HK-2 (cell line): Measurements from ENCODE around the gene EMILIN2.
"Not testable (repeated sequence)": the region's sequence is repeated elsewhere in the genome, so short reads cannot be mapped to it uniquely, and the experiment has no call there.

ENCODE experiments used
- DNase-seq: peaks from one replicate; pipeline ENCODE4 v3.0.0-alpha.2; 2018; ENCODE audit not compliant: unreplicated experiment

Gene EMILIN2

GRCh38 chr18:2846636-2847316 is at the start of gene EMILIN2:
EMILIN2 (plus strand) TSS chr18:2847006; CDS start chr18:2847189, 183 bp downstream.
- peak; percentile 35 for DNase-seq

DNA sequence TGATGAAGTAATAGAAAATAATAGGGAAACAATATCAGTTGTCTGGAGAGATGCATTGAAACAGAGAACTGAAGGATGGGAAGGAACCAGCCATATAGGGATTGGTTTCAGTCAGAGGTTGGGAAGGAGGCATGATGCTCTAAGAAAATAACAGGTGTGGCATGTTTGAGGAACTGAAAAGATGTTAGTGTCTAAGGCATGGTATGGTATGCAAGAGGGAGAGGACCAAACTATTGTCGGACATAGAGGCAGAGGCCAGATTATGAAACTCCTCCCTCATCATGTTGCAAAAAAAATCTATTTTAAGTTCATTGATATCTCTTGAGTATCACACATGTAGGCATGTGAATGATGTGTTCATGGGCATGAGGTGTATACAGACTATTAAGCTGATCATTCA is 48.9 kb upstream of the EMILIN2 start:
- no peak for DNase-seq

GRCh38 chr18:2799369-2799768 is 47.4 kb upstream of the EMILIN2 start:
- DNase-seq, result no peak

DNA sequence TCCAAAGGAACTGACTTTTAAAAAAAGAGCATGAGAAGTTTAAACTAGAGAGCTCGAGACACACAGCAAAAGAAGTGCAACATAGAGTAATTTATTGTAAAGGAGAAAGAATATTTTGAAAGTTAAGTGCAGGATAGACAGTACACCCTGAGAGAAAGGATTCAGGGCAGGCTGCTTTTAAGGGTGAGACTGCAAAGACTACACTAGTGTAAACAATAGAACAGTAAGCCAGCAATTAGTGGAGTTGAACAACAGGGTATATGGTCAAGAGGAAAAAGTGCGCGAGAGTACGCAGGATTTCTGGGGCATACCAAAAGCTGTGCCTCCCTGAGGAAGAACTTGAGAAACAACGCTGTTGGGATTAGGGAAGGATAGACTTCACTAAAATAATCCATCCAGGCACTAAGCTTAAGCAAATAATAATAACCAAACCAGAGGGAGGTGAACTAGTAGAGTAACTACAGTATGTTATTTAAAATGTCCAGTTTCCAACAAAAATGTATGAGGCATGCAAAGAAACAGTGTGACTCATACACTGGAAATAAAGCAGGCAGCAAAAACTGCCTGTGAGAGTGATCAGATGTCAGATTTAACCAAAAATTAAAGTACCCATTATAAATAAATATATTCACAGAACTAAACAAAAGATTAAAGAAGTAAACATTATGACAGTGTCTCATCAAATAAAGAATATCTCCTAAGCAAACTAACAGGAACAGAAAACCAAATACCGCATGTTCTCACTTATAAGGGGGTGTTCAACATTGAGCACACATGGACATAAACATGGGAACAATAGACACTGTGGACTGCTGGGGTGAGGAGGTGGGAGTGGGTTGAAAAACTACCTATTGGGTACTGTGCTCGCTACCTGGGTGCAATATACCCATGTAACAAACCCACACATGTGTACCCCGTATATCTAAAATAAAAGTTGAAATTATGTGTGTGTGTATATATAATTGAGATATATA is 40.5 kb upstream of the EMILIN2 start:
- DNase-seq, result no peak

DNA sequence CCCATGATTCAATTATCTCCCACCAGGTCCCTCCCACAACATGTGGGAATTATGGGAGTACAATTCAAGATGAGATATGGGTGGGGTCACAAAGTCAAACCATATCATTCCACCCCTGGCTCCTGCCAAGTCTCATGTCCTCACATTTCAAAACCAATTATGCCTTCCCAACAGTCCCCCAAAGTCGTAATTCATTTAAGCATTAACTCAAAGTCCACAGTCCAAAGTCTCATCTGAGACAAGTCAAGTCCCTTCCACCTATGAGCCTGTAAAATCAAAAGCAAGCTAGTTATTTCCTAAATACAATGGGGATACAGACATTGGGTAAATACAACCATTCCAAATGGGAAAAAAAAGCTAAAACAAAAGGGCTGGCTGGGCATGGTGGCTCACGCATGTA is 38.2 kb upstream of the EMILIN2 start:
- not testable (repeated sequence) for DNase-seq

DNA sequence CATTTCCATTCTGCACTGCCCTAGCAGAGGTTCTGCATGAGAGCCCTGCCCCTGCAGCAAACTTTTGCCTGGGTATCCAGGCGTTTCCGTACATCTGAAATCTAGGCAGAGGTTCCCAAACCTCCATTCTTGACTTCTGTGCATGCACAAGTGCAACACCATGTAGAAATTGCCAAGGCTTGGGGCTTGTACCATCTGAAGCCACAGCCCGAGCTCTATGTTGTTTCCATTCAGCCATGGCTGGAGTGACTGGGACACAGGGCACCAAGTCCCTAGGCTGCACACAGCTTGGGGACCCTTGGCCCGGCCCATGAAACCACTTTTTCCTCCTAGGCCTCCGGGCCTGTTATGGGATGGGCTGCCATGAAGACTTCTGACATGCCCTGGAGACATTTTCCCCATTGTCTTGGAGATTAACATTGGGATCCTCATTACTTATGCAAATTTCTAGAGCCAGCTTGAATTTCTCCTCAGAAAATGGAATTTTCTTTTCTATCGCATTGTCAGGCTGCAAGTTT is 37.1 kb upstream of the EMILIN2 start:
- not testable (repeated sequence) for DNase-seq

DNA sequence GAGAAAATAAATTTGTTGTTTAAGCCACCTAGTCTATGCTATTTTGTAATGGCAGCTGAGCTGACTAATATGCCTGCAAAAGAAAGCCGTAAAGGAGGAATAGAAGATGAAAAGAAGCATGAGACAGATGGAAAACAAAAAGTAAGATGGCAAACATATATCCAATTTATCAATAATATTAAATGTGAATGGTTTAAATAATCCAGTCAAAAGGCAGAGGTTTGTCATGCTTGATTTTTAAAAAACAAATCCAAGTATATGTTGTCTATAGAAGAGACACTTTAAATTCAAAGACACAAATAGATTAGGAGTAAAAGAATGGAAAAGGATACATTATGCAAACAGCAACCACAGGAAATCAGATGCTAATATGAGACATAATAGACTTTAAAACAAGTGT is 35.4 kb upstream of the EMILIN2 start:
- no peak for DNase-seq

DNA sequence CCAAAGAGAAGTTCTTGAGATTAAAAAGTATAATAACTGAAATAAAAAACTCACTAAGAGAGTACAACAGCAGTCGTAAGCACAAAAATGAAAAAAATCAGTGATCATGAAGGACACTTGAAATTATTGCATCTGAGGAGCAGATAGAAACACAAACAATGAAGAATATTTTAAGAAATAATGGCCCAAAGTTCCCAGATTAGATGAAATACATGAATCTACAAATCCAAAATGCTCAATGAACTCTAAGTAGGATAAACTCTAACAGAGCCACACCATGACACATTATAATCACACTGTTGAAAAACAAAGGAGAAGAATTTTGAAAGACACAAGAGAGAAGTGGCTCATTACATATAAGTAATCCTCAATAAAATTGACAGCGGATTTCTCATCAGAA is 31.9 kb upstream of the EMILIN2 start:
- no peak for DNase-seq

- DNase-seq, result no peak
These were observed 28.5 kb upstream of the EMILIN2 start for GRCh38 chr18:2818281-2818680.

- no peak for DNase-seq
These were observed 25.1 kb upstream of the EMILIN2 start for GRCh38 chr18:2821695-2822094.

- peak; percentile 1 for DNase-seq
These were observed 24.4 kb upstream of the EMILIN2 start for GRCh38 chr18:2822213-2822921.

- DNase-seq, result no peak
These were observed 23.6 kb upstream of the EMILIN2 start for GRCh38 chr18:2823202-2823601.

DNA sequence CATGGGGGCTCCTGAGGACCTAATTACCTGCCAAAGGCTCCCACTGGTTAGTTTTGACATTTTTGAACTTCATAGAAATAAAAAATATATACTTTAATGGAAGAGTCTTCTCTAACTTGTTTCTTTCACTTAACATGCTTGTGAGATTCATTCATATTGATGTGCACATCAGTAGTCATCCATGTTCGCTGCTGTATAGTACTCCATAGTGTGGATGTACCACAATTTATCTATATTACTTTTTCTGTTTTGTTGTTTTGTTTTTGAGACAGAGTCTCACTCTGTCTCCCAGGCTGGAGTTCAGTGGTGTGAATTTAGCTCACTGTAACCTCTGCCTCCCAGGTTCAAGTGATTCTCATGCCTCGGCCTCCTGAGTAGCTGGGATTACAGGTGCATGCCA is 22.8 kb upstream of the EMILIN2 start:
- DNase-seq, result no peak

DNA sequence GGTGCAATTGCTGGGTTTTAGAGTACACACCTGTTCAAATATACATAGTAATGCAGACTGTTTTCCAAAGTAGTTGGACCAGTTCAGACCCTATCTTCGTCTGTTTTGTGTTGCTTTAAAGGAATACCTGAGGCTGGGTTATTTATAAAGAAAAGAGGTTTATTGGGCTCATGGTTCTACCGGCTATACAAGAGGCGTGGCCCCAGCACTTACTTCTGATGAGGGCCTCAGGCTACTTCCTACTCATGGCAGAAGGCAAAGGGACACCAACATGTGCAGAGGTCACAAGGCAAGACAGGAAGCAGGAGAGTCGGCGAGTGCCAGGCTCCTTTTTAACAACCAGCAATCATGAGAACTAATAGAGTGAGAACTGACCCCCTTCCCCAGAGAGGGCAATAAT is 21.9 kb upstream of the EMILIN2 start:
- DNase-seq, result no peak

DNA sequence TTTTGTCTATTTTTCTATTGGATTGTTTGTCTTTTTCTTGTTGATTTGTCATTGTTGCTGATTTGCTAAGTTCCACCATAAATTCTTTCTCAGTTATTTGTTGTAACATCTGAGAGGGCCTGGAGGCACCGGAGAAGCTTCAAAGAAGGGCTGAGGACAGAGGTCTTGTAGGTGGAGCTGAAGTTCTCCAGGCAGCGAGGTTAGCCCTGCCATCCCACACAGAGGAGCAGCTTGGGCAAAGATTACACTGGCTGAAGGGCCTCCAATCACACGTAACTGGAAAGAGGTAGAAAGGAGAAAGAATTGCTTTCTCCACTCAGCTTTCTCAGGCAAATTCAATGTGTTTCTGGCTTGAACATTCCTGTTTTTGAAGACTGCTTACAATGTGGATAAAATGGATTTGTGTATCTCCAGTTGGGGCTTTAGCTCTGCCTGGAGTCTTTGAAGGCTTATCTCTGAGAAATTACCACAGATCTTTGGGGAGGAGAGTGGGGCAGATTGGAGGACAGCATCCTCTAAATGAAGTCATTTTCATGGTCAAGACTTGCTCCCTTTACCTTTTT is 21.1 kb upstream of the EMILIN2 start:
- DNase-seq, result no peak

GRCh38 chr18:2826581-2826980 is 20.2 kb upstream of the EMILIN2 start:
- no peak for DNase-seq

DNA sequence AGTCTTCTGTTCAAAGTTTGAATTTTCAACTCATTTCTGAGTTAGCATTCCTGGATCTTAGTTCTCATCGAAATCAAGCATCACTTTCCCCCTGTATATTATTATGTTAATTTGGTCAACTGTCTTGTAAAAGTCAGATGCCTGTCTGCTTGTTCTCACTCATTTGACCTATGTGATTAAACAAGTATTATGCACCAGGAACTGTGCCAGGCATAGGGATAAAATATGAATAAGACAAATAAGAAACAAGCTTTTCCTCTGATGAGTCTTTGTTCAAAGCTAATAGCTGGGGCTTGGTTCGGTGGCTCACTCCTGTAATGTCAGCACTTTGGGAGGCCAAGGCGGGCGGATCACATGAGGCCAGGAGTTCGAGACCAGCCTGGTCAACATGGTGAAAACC is 19.7 kb upstream of the EMILIN2 start:
- DNase-seq, result no peak

DNA sequence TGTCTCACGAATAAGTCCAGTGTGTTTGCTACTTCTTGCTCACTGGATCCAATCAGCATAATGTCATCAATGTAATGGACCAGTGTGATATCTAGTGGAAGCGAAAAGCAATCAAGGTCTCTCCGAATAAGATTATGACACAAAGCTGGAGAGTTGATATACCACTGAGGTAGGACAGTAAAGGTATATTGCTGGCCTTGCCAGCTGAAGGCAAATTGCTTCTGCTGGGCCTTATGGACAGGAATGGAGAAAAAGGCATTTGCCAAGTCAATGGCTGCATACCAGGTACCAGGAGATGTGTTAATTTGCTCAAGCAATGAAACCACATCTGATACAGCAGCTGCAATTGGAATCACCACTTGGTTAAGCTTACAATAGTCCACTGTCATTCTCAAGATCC is 10.7 kb upstream of the EMILIN2 start:
- not testable (repeated sequence) for DNase-seq

- not testable (repeated sequence) for DNase-seq
These were observed 9.5 kb upstream of the EMILIN2 start for GRCh38 chr18:2837290-2837689.

DNA sequence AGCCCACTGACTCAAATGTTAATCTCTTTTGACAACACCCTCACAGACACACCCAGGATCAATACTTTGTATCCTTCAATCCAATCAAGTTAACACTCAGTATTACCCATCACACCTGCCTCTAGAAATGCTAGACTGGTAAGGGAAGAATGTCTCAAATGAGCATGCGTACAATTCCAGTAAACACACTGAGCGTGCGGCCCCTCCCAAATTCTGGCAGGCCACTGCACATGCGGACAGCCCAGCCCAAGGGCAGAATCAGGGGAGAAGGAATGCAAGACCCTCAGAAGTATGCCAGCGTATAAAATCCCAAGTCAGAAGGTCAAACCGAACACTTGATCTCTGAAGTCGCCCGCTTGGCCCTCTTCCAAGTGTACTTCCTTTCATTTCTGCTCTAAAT is 7.6 kb upstream of the EMILIN2 start:
- DNase-seq, result no peak

GRCh38 chr18:2840521-2840920 is 6.3 kb upstream of the EMILIN2 start:
- no peak for DNase-seq

- DNase-seq, result no peak
These were observed 3.7 kb upstream of the EMILIN2 start for GRCh38 chr18:2843146-2843545.
